Upper lobe of right lung (tissue), 1 donor: Measurements from ENCODE around the gene PTPN3. TPM values are rescaled to one million over a fixed set of nuclear protein-coding genes. Genes with fewer than 3 reads are reported as not detected.

Experiments
- ATAC-seq: fragments of 200-7000 bp; cut with Tn5 transposase; one replicate; pipeline ENCODE4 v1.9.1; 2020; ENCODE audit warnings: mild to moderate bottlenecking, moderate library complexity
- DNase-seq: peaks from one replicate; pipeline ENCODE4 v3.0.0-alpha.2; 2020
- H3K27ac ChIP-seq: fragments of 200-600 bp; one replicate; pipeline ENCODE4 v1.8.0; 2022
- H3K27me3 ChIP-seq: fragments of 200-600 bp; one replicate; pipeline ENCODE4 v1.8.0; 2022; ENCODE audit warnings: mild to moderate bottlenecking
- H3K36me3 ChIP-seq: fragments of 200-600 bp; one replicate; pipeline ENCODE4 v1.8.0; 2022
- H3K4me1 ChIP-seq: fragments of 200-600 bp; one replicate; pipeline ENCODE4 v1.8.0; 2022
- H3K4me3 ChIP-seq: fragments of 200-600 bp; one replicate; pipeline ENCODE4 v1.8.0; 2022; ENCODE audit warnings: mild to moderate bottlenecking
- H3K9me3 ChIP-seq: fragments of 200-600 bp; one replicate; pipeline ENCODE4 v1.8.0; 2022
- CTCF ChIP-seq: fragments of 200-600 bp; IDR thresholded peaks from one replicate; pipeline ENCODE4 v1.8.0; 2022; ENCODE audit warnings: antibody characterized with exemption
- intact Hi-C: fragments of 100-400 bp; cut with DNase I; formaldehyde crosslinking; loops from one replicate; pipeline ENCODE4 v1.11.0; 2022
- total RNA-seq: library from RNA; stranded (reverse); fragmentation: NEBNext Ultra II Directional; extraction: Animal tissue kit (Norgen Biotek cat#: 25700); gene quantifications from one replicate; pipeline ENCODE4 v1.2.1, GENCODE V29; 2021
- donor health status: DM: no; HTN: yes; CAD: no; lungs with severe emphysema.

Gene PTPN3
- total RNA-seq, 1 donor from 2014 or later: 17.1 TPM

GRCh38 chr9:109391176-109391575, 106.9 kb downstream of the PTPN3 start:
- H3K4me1 ChIP-seq: no peaks in the 10 kb centered on the region
- H3K9me3 ChIP-seq: no peaks in the 10 kb centered on the region
- no peaks in the 10 kb centered on the region for H3K27me3 ChIP-seq
- ATAC-seq (no peak), DNase-seq (no peak)
- intact Hi-C loops: no loop called here
- no peak for TF ChIP-seq CTCF
- H3K27ac ChIP-seq: no peak overlapping the region
- H3K4me3 ChIP-seq: no peak overlapping the region
- peaks cover 6% of the 10 kb centered on the region for H3K36me3 ChIP-seq

- peaks cover 11% of the 10 kb centered on the region for H3K36me3 ChIP-seq
Observed at GRCh38 chr9:109387856-109388255, 110.3 kb downstream of the PTPN3 start.

GRCh38 chr9:109387206-109387605, 110.9 kb downstream of the PTPN3 start:
- H3K27ac ChIP-seq: no peak overlapping the region
- no peaks in the 10 kb centered on the region for H3K27me3 ChIP-seq
- intact Hi-C loops: no loop called here
- H3K4me1 ChIP-seq: no peaks in the 10 kb centered on the region
- no peak for TF ChIP-seq CTCF
- DNase-seq: no peak
- no peak for ATAC-seq
- H3K36me3 ChIP-seq: peaks cover 11% of the 10 kb centered on the region
- H3K9me3 ChIP-seq: no peaks in the 10 kb centered on the region
- H3K4me3 ChIP-seq: no peak overlapping the region

More at GRCh38 chr9:109387856-109388255, 110.3 kb downstream of the PTPN3 start:
- H3K27me3 ChIP-seq: no peaks in the 10 kb centered on the region
- H3K4me3 ChIP-seq: no peak overlapping the region
- intact Hi-C loops: no loop called here
- no peaks in the 10 kb centered on the region for H3K9me3 ChIP-seq
- H3K27ac ChIP-seq: no peak overlapping the region
- DNase-seq (no peak), ATAC-seq (no peak)
- TF ChIP-seq CTCF: no peak
- no peaks in the 10 kb centered on the region for H3K4me1 ChIP-seq

- Histone ChIP-seq H3K4me3 (no peak overlapping the region), H3K27me3 (no peaks in the 10 kb centered on the region), H3K27ac (no peak overlapping the region), H3K36me3 (peaks cover 7% of the 10 kb centered on the region), H3K4me1 (no peaks in the 10 kb centered on the region), H3K9me3 (no peaks in the 10 kb centered on the region)
- intact Hi-C loops: no loop called here
- no peak for ATAC-seq
- DNase-seq: no peak
- TF ChIP-seq CTCF: no peak
Observed at GRCh38 chr9:109385499-109385898, 112.6 kb downstream of the PTPN3 start.

- Histone ChIP-seq H3K9me3 (no peaks in the 10 kb centered on the region), H3K27me3 (no peaks in the 10 kb centered on the region), H3K4me1 (no peaks in the 10 kb centered on the region), H3K27ac (no peak overlapping the region), H3K36me3 (peaks cover 5% of the 10 kb centered on the region), H3K4me3 (no peak overlapping the region)
- ATAC-seq: no peak
- TF ChIP-seq CTCF: no peak
- no peak for DNase-seq
- intact Hi-C loops: no loop called here
Observed at GRCh38 chr9:109383947-109384346, 114.2 kb downstream of the PTPN3 start.

GRCh38 chr9:109383356-109383755, 114.8 kb downstream of the PTPN3 start:
- H3K4me1 ChIP-seq: no peaks in the 10 kb centered on the region
- DNase-seq (no peak), ATAC-seq (no peak)
- H3K9me3 ChIP-seq: no peaks in the 10 kb centered on the region
- intact Hi-C loops: no loop called here
- no peak for TF ChIP-seq CTCF
- peaks cover 5% of the 10 kb centered on the region for H3K36me3 ChIP-seq
- no peak overlapping the region for H3K4me3 ChIP-seq
- no peaks in the 10 kb centered on the region for H3K27me3 ChIP-seq
- no peak overlapping the region for H3K27ac ChIP-seq
